IPS-NIHi7 (cell line): ENCODE results near the gene GAA.
A peak's percentile ranks its signal among the peaks of the same experiment; 100 is the strongest.

Experiments used
- DNase-seq: peaks from one replicate; pipeline ENCODE4 v3.0.0; 2012; ENCODE audit warnings: mixed read lengths; ENCODE audit errors: extremely low spot score

GAA gene

GRCh38 chr17:80104321-80104955 is 3.1 kb downstream of the GAA start:
- no peak for DNase-seq

DNA sequence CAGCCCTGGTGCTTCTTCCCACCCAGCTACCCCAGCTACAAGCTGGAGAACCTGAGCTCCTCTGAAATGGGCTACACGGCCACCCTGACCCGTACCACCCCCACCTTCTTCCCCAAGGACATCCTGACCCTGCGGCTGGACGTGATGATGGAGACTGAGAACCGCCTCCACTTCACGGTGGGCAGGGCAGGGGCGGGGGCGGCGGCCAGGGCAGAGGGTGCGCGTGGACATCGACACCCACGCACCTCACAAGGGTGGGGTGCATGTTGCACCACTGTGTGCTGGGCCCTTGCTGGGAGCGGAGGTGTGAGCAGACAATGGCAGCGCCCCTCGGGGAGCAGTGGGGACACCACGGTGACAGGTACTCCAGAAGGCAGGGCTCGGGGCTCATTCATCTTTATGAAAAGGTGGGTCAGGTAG is 3.6 kb downstream of the GAA start:
- DNase-seq, result no peak

GRCh38 chr17:80105762-80106161 is 4.4 kb downstream of the GAA start:
- DNase-seq, result no peak

DNA sequence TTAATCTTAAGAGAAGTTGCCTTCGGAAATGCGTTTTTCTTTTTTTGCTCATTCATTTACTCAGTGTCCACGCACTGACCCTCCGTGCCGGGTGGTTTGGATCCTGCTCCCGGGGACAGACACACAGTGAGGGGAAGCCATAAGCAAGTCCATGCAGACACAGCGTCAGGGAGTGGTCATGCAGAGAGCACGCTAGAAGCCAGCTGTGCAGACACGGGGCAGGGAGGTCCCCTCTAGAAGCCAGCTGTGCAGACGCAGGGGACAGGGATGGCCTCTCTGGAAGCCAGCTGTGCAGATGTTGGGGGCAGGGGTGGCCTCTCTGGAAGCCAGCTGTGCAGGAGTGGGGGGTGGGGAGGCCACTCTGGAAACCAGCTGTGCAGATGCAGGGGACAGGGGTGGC is 4.8 kb downstream of the GAA start:
- DNase-seq, result no peak

DNA sequence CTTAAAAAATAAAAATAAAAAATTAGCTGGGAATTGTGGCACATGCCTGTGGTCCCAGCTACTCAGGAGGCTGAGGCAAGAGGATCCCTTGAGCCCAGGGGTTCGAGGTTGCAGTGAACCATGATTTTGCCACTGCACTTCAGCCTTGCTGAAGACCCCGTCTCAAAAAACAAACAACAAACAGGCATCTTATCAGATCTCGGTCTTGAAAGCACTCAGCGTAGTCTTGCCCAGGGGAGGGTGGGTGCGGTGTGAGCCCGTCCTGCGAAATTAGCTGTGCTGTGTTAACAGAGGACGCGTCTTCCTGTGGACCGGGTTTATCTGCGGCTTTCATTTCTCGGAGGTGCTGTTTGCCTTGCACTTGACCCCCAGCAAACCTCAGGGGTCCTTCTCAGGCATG is 5.4 kb downstream of the GAA start:
- no peak for DNase-seq

DNA sequence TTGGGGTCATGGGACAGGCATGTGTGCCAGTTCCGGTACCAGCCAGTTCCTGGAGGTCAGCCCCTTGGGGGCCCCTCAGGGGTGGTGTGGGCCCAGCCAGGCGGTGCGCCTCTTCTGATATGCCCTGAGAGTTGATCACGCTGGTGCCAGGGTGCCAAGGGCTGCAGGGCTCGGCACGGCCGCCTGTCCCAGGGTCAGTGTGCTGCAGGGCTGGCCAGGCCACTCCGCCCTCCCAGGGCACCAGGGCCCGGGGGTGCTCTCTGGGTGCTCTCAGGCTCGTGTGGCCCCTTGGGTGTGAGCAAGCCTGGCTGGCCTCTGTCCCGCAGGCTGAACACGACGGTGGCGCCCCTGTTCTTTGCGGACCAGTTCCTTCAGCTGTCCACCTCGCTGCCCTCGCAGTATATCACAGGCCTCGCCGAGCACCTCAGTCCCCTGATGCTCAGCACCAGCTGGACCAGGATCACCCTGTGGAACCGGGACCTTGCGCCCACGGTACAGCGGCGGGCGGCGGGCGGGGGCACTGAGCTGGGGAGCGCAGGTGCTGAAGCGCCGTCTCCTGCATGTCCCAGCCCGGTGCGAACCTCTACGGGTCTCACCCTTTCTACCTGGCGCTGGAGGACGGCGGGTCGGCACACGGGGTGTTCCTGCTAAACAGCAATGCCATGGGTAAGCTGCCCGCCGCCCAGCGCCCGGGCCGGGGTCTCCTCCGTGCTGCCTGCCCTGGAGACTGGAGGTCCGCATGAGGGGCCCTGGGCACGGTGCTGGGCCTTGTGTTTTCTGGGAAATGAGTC is 6.0 kb downstream of the GAA start:
- no peak for DNase-seq

DNA sequence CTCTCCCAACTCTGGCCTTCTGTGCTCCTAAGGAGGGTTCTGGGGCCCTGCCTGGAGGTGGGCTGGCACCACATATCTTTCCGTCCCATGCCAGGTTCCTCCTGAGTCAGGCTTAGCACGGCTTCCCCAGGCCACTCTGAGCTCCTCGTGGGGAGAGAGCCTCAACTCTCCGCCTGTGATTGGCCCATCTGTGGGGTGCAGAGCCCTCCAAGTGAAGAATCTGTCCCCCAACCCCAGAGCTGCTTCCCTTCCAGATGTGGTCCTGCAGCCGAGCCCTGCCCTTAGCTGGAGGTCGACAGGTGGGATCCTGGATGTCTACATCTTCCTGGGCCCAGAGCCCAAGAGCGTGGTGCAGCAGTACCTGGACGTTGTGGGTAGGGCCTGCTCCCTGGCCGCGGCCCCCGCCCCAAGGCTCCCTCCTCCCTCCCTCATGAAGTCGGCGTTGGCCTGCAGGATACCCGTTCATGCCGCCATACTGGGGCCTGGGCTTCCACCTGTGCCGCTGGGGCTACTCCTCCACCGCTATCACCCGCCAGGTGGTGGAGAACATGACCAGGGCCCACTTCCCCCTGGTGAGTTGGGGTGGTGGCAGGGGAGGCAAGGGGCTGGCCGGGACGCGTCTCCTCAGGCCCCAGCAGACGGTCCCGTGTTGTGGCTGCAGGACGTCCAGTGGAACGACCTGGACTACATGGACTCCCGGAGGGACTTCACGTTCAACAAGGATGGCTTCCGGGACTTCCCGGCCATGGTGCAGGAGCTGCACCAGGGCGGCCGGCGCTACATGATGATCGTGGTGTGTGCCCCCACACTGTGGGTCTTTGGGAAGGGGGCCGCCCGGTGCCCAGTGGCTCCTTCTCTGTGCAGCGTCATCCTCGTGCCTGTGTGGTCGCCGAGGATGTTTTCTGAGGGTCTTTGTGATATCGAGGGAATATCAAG is 6.9 kb downstream of the GAA start:
- DNase-seq, result no peak

DNA sequence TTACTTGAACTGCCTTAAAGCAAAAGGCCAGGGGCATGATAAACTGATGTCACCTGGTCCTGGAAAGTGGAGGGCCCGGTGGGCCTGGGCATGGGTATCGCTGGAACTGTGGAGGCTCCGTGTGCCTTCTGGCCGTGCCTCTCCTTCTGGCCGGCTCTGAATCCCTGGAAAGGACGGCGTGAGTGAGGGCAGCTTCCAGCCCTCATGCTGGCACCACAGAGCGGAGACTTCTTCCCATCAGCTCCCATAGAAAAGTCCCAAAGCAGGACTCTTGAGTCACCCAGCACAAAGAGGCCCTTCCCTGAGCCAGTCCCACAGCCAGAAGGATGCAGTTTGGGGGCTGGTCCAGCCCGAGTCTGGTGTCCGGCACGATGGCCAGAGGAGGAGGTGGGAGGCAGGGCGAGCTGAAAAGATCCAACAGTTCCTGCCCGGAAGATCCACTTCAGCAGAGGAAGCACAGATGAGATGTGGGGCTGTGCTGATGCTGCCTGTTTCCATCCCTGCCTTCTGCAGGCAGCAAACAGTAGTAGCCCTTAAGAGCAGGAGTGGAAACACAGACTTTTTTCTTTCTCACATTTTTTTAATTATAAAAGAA is 7.8 kb downstream of the GAA start:
- no peak for DNase-seq

GRCh38 chr17:80109713-80110446 is 8.5 kb downstream of the GAA start:
- DNase-seq, result no peak

- no peak for DNase-seq
Measured at GRCh38 chr17:80110447-80110812, 9.0 kb downstream of the GAA start.

DNA sequence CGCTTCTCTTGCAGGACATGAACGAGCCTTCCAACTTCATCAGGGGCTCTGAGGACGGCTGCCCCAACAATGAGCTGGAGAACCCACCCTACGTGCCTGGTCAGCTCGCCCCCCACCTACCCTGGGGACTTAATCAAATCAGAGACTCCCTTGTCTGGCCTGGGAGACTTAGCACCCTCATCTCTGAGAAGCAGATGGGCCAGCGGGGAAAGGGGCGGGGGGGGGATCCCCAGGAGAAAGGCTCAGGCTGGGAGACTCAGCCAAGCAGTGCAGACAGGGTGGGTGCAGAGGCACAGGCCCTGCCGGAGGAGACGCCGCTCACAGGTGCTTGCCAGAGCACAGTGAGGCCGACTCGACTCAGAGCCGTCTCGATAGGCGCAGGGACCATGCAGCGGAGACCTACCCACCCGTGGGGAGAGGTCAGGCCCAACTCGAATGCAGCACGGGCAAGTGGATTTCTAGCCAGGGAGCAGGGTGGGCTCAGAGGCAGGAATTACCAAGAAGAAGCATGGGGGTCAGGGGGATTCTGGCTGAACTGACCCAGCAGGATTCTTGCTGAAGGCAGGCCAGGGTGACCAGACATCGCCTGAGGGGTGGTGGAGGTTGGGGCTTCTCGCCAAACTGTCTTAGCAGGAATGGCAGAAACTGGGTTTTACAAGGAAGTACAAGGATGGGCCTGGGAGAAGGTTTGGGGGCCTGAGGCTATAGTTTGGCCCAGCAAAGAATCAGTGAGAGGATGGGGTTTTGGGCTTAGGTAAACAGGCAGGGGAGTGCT is 9.7 kb downstream of the GAA start:
- no peak for DNase-seq

DNA sequence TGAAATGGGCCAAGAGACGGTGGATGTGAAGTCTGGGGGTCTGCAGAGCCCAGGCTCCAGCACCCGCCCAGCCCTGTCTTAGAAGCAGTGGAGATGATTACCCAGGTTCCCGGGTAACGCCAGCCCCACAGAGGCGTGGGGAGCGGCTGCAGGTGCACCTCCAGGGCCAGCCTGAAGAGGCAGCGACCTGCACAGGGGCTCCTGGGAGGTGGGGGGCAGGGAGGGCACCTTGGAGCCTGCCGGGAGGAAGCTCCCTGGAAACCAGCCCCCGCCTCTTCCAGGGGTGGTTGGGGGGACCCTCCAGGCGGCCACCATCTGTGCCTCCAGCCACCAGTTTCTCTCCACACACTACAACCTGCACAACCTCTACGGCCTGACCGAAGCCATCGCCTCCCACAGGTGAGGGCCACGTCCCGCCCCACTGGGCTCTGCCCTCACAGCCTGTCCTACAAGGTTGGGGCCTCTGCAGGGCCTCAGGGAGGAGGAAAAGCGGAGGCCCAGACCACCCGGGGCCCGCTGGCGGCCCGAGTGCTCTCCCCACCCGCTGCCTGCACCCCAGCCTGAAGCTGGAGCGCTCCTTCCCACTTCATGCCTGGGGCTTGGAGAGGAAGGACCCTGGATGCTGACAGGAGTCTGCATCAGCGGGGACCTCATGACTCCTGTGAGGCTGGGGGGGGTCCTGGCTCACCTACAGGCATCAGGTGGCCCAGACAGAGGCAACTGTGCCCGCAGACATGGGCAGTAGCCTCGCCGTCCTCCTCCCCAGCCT is 10.5 kb downstream of the GAA start:
- DNase-seq, result peak; percentile 39

GRCh38 chr17:80112471-80113032 is 11.2 kb downstream of the GAA start:
- no peak for DNase-seq

GRCh38 chr17:80113033-80113484 is 11.7 kb downstream of the GAA start:
- peak; percentile 55 for DNase-seq

GRCh38 chr17:80114758-80115157 is 13.4 kb downstream of the GAA start:
- DNase-seq, result no peak

GRCh38 chr17:80115159-80115558 is 13.8 kb downstream of the GAA start:
- no peak for DNase-seq

GRCh38 chr17:80116276-80116920 is 15.0 kb downstream of the GAA start:
- no peak for DNase-seq

- no peak for DNase-seq
Measured at GRCh38 chr17:80116921-80117380, 15.6 kb downstream of the GAA start.
